A549 (cell line): ENCODE data around the gene THOC2. TPM values are rescaled to one million over a fixed set of nuclear protein-coding genes. Genes with fewer than 3 reads are reported as not detected.

Experiments
- ATAC-seq, 2 experiments: fragments of 200-7000 bp in 1 of 2; fragments of >200 bp in 1 of 2; cut with Nextera tagmentation in 1 of 2; cut with Tn5 transposase in 1 of 2; 3 replicates each; pipeline versions ENCODE4 v1.8.0 to v1.9.1; 2018 to 2020; ENCODE audit warnings: mild to moderate bottlenecking in 1 of 2, moderate library complexity in 1 of 2
- CTCF ChIA-PET: fragments of 300-600 bp; sonication (Branson Sonifier 250); formaldehyde crosslinking; extraction: SDS; loops from one replicate; lab custom pipeline; 2021; ENCODE audit warnings: antibody characterized with exemption, inconsistent platforms; lab: Yijun Ruan, JAX
- POLR2A ChIA-PET: fragments of 350-600 bp; formaldehyde crosslinking; extraction: SDS; loops from one replicate; lab custom pipeline; 2021; ENCODE audit warnings: antibody characterized with exemption, inconsistent platforms; lab: Yijun Ruan, JAX
- DNase-seq, 2 experiments: peaks; one replicate each; pipeline versions ENCODE4 v3.0.0 to v3.0.0-alpha.2; 2011 to 2016; ENCODE audit warnings: low read depth in 1 of 2, low spot score in 1 of 2
- FAIRE-seq: peaks from 2 replicates; lab custom pipeline; 2011; peaks lifted over from hg19 to GRCh38; lab: Jason Lieb, UNC
- H3K27ac ChIP-seq, 2 experiments: fragments of >200 bp; sonication (Bioruptor Twin); formaldehyde crosslinking; 3 replicates each; pipeline ENCODE4 v1.5.1; 2016 to 2017
- H3K4me1 ChIP-seq: fragments of >200 bp; sonication (Bioruptor Twin); formaldehyde crosslinking; 3 replicates; pipeline ENCODE4 v1.6.1; 2016
- H3K4me2 ChIP-seq: fragments of >200 bp; sonication (Bioruptor Twin); formaldehyde crosslinking; 3 replicates; pipeline ENCODE4 v1.6.1; 2016
- H3K4me3 ChIP-seq: fragments of >200 bp; sonication (Bioruptor Twin); formaldehyde crosslinking; 3 replicates; pipeline ENCODE4 v1.5.1; 2016
- H3K9me3 ChIP-seq: fragments of >200 bp; sonication (Bioruptor Twin); formaldehyde crosslinking; 3 replicates; pipeline ENCODE4 v1.6.1; 2016
- EHMT2 ChIP-seq: fragments of 200-600 bp; sonication (generic); IDR thresholded peaks from 2 replicates; pipeline ENCODE4 v1.6.1; 2016; ENCODE audit warnings: antibody characterized with exemption, low read depth, mild to moderate bottlenecking, moderate library complexity
- JUN ChIP-seq, 2 experiments: fragments of >200 bp; sonication (Bioruptor Twin); formaldehyde crosslinking; IDR thresholded peaks; 2 replicates in 1 of 2; 3 replicates in 1 of 2; pipeline ENCODE4 v1.6.1; 2016 to 2017
- JUNB ChIP-seq: fragments of >200 bp; sonication (Bioruptor Twin); formaldehyde crosslinking; IDR thresholded peaks from 2 replicates; pipeline ENCODE4 v1.6.1; 2016
- KDM5A ChIP-seq: fragments of 200-600 bp; sonication (generic); IDR thresholded peaks from 2 replicates; pipeline ENCODE4 v1.6.1; 2016; ENCODE audit warnings: antibody characterized with exemption, mild to moderate bottlenecking
- NFE2L2 ChIP-seq: fragments of 150-350 bp; conservative IDR thresholded peaks from 2 replicates; pipeline ENCODE4 v1.6.1; 2014; ENCODE audit warnings: low read length
- PHF8 ChIP-seq: fragments of 200-600 bp; sonication (generic); IDR thresholded peaks from 2 replicates; pipeline ENCODE4 v1.6.1; 2016; ENCODE audit warnings: low read depth, mild to moderate bottlenecking, antibody characterized with exemption, moderate library complexity, borderline replicate concordance
- RCOR1 ChIP-seq: fragments of 150-350 bp; IDR thresholded peaks from 2 replicates; pipeline ENCODE4 v1.6.1; 2014; ENCODE audit warnings: antibody characterized with exemption, low read length, low read depth
- SREBF2 ChIP-seq: fragments of 450-650 bp; IDR thresholded peaks from 2 replicates; pipeline ENCODE4 v1.6.1; 2014; ENCODE audit warnings: mild to moderate bottlenecking, moderate library complexity
- ZC3H11A ChIP-seq: fragments of 450-650 bp; IDR thresholded peaks from 2 replicates; pipeline ENCODE4 v1.6.1; 2014; ENCODE audit warnings: antibody characterized with exemption, mild to moderate bottlenecking
- WGBS: methylation state at CpG from one replicate; pipeline ENCODE4 v1.1.6; 2017; ENCODE audit errors: missing lambda C conversion rate; 5-methylcytosine and 5-hydroxymethylcytosine counted together
- polyA plus RNA-seq, 4 experiments: library from polyadenylated mRNA; depleted of rRNA in 3 of 4; stranded (reverse); fragments of >200 nt; fragmentation: RNase III in 1 of 4; extraction: RNeasy Plus Mini Kit Qiagen cat#74134 plus additional on column Dnase treatment in 1 of 4; gene quantifications; 2 replicates in 3 of 4; 3 replicates in 1 of 4; pipeline ENCODE4 v1.2.3, GENCODE V29; 2011 to 2017
- TF ChIP-seq, protein P1 (sequence below): fragments of 150-350 bp; IDR thresholded peaks from 2 replicates; pipeline ENCODE4 v1.6.1; 2014; ENCODE audit warnings: low read depth, mild to moderate bottlenecking, low read length
- TF ChIP-seq, protein P2 (sequence below): fragments of 200-600 bp; sonication (generic); IDR thresholded peaks from 2 replicates; pipeline ENCODE4 v1.6.1; 2016; ENCODE audit warnings: antibody characterized with exemption, mild to moderate bottlenecking, moderate library complexity
- TF ChIP-seq, protein P3 (sequence below): fragments of >200 bp; sonication (Bioruptor Twin); formaldehyde crosslinking; IDR thresholded peaks from 3 replicates; pipeline ENCODE4 v1.5.1; 2016
- TF ChIP-seq, protein P4 (sequence below): fragments of 250-450 bp; sonication (Bioruptor Pico); IDR thresholded peaks from 2 replicates; pipeline ENCODE4 v1.5.0; 2021; ENCODE audit warnings: mild to moderate bottlenecking, moderate library complexity, borderline replicate concordance

The THOC2 gene
- polyA plus RNA-seq, 2 of the 4 experiments (the other 2 are of a cell fraction): 62.0 to 155 TPM

DNA sequence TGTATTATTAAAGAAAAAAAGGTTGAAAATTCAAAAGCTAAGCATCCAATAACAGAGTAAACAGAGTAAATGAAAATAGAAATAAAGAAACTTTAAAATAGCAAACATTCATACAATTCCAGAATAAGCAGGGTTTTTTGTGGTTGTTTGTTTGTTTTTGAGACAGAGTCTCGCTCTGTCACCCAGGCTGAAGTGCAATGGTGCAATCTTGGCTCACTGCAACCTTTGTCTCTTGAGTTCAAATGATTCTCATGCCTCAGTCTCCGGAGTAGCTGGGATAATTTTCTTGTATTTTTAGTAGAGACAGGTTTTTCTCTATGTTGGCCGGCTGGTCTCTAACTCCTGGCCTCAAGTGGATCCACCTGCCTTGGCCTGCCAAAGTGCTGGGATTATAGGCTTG is 6.6 kb upstream of the THOC2 start:
- ChIA-PET CTCF (no interaction called here), POLR2A (no interaction called here)
- Histone ChIP-seq H3K4me3 (no peak overlapping the region), H3K4me1 (peaks cover 8% of the 10 kb centered on the region; the same call in 2 of the 3 replicates), H3K9me3 (no peaks in the 10 kb centered on the region), H3K4me2 (no peak overlapping the region), H3K27ac (no peak overlapping the region)
- 59% methylated on average over 3 of the region's 3 CpGs for WGBS
- TF ChIP-seq KDM5A: no peak
- no peak for TF ChIP-seq RCOR1
- no peak for TF ChIP-seq NFE2L2
- FAIRE-seq: no peak
- no peak for DNase-seq
- ATAC-seq: no peak

DNA sequence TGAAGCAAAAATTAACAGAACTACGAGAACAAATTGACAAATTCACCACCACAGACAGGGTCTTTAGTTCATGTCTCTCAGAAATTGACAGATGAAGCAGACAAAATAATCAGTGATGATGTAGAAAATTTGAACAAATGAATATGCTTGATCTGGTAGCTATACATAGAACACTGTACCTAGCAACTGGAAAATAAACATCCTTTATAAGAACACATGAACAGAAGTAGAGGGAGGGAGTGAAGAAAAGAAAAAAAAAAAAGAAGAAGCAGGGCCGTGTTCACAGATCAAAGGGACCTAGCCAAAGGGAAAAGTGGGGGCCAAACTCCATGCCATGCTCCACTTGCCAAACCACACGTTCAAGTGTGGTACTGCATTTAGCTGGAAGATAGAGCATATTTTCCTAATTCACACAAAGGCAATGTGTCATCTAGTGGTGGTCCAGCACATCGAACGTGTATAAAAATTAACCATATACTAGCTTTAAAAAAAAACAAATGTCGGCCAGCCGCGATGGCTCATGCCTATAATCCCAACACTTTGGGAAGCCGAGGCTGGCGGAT is 5.6 kb upstream of the THOC2 start:
- H3K4me1 ChIP-seq: peaks cover 8% of the 10 kb centered on the region; the same call in 2 of the 3 replicates
- CTCF ChIA-PET: no interaction called here

More for the DNA sequence above, 5.6 kb upstream of the THOC2 start:
- peak in 1 of 2 experiments; percentile 33 for DNase-seq
- Histone ChIP-seq H3K9me3 (no peaks in the 10 kb centered on the region), H3K27ac (no peak overlapping the region), H3K4me3 (no peak overlapping the region), H3K4me2 (no peak overlapping the region)
- peak; percentile 13 for FAIRE-seq
- WGBS: 64% methylated on average over 10 of the region's 10 CpGs
- TF ChIP-seq, protein P1, sequence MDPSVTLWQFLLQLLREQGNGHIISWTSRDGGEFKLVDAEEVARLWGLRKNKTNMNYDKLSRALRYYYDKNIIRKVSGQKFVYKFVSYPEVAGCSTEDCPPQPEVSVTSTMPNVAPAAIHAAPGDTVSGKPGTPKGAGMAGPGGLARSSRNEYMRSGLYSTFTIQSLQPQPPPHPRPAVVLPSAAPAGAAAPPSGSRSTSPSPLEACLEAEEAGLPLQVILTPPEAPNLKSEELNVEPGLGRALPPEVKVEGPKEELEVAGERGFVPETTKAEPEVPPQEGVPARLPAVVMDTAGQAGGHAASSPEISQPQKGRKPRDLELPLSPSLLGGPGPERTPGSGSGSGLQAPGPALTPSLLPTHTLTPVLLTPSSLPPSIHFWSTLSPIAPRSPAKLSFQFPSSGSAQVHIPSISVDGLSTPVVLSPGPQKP: no peak
- no peak for TF ChIP-seq NFE2L2
- no peak for TF ChIP-seq JUNB
- TF ChIP-seq, protein P2, sequence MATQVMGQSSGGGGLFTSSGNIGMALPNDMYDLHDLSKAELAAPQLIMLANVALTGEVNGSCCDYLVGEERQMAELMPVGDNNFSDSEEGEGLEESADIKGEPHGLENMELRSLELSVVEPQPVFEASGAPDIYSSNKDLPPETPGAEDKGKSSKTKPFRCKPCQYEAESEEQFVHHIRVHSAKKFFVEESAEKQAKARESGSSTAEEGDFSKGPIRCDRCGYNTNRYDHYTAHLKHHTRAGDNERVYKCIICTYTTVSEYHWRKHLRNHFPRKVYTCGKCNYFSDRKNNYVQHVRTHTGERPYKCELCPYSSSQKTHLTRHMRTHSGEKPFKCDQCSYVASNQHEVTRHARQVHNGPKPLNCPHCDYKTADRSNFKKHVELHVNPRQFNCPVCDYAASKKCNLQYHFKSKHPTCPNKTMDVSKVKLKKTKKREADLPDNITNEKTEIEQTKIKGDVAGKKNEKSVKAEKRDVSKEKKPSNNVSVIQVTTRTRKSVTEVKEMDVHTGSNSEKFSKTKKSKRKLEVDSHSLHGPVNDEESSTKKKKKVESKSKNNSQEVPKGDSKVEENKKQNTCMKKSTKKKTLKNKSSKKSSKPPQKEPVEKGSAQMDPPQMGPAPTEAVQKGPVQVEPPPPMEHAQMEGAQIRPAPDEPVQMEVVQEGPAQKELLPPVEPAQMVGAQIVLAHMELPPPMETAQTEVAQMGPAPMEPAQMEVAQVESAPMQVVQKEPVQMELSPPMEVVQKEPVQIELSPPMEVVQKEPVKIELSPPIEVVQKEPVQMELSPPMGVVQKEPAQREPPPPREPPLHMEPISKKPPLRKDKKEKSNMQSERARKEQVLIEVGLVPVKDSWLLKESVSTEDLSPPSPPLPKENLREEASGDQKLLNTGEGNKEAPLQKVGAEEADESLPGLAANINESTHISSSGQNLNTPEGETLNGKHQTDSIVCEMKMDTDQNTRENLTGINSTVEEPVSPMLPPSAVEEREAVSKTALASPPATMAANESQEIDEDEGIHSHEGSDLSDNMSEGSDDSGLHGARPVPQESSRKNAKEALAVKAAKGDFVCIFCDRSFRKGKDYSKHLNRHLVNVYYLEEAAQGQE: no peak
- no peak for TF ChIP-seq EHMT2
- TF ChIP-seq ZC3H11A: no peak
- TF ChIP-seq JUN (IDR thresholded peaks at IDR 0.05): no peak
- TF ChIP-seq, protein P3, sequence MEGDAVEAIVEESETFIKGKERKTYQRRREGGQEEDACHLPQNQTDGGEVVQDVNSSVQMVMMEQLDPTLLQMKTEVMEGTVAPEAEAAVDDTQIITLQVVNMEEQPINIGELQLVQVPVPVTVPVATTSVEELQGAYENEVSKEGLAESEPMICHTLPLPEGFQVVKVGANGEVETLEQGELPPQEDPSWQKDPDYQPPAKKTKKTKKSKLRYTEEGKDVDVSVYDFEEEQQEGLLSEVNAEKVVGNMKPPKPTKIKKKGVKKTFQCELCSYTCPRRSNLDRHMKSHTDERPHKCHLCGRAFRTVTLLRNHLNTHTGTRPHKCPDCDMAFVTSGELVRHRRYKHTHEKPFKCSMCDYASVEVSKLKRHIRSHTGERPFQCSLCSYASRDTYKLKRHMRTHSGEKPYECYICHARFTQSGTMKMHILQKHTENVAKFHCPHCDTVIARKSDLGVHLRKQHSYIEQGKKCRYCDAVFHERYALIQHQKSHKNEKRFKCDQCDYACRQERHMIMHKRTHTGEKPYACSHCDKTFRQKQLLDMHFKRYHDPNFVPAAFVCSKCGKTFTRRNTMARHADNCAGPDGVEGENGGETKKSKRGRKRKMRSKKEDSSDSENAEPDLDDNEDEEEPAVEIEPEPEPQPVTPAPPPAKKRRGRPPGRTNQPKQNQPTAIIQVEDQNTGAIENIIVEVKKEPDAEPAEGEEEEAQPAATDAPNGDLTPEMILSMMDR: no peak
- TF ChIP-seq, protein P4, sequence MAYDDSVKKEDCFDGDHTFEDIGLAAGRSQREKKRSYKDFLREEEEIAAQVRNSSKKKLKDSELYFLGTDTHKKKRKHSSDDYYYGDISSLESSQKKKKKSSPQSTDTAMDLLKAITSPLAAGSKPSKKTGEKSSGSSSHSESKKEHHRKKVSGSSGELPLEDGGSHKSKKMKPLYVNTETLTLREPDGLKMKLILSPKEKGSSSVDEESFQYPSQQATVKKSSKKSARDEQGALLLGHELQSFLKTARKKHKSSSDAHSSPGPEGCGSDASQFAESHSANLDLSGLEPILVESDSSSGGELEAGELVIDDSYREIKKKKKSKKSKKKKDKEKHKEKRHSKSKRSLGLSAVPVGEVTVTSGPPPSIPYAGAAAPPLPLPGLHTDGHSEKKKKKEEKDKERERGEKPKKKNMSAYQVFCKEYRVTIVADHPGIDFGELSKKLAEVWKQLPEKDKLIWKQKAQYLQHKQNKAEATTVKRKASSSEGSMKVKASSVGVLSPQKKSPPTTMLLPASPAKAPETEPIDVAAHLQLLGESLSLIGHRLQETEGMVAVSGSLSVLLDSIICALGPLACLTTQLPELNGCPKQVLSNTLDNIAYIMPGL (CRISPR knock-in tag): no peak
- no peak for TF ChIP-seq SREBF2
- TF ChIP-seq PHF8: no peak
- POLR2A ChIA-PET: no interaction called here
- peak; percentile 50 to 74; a peak in 4 of 6 replicates for ATAC-seq
